Activated CD8-positive, alpha-beta T cell treated with anti-CD3 and anti-CD28 coated beads, Interleukin-2, amount 10 ng/mL, durations not matched to agents 7 days and 5 days (primary cell): ENCODE results near the gene GIT2. TPM values are rescaled to one million over a fixed set of nuclear protein-coding genes. Genes with fewer than 3 reads are reported as not detected.

ENCODE experiments used
- ATAC-seq: fragments of 150-1000 bp; cut with Tn5 transposase; one replicate; pipeline ENCODE4 v1.10.0; 2021; ENCODE audit warnings: moderate library complexity
- CTCF ChIA-PET: fragments of 350-600 bp; sonication (Branson Sonifier 250); formaldehyde crosslinking; loops from one replicate; lab custom pipeline; 2021; ENCODE audit warnings: antibody characterized with exemption; lab: Charles Lee
- POLR2A ChIA-PET: fragments of 350-600 bp; sonication (Branson Sonifier 250); formaldehyde crosslinking; loops from one replicate; lab custom pipeline; 2021; ENCODE audit warnings: antibody characterized with exemption; lab: Charles Lee
- DNase-seq: peaks from one replicate; pipeline ENCODE4 v3.0.0-alpha.2; 2020
- H3K27ac Mint-ChIP-seq: one replicate; pipeline ENCODE4 v1.8.0; 2021; ENCODE audit warnings: mild to moderate bottlenecking, mixed read lengths
- H3K27me3 Mint-ChIP-seq: one replicate; pipeline ENCODE4 v1.8.0; 2021; ENCODE audit warnings: low read depth, mixed read lengths
- H3K36me3 Mint-ChIP-seq: one replicate; pipeline ENCODE4 v1.8.0; 2021; ENCODE audit warnings: low read depth, mixed read lengths
- H3K4me1 Mint-ChIP-seq: one replicate; pipeline ENCODE4 v1.8.0; 2021; ENCODE audit warnings: low read depth, mixed read lengths
- H3K4me3 Mint-ChIP-seq: one replicate; pipeline ENCODE4 v1.8.0; 2021; ENCODE audit warnings: mild to moderate bottlenecking, mixed read lengths
- H3K9me3 Mint-ChIP-seq: one replicate; pipeline ENCODE4 v1.8.0; 2022; ENCODE audit warnings: mixed read lengths; ENCODE audit not compliant: insufficient read depth
- total RNA-seq, 2 experiments: library from RNA; stranded (reverse); gene quantifications; one replicate each; pipeline ENCODE4 v1.2.3, GENCODE V29; 2021

The GIT2 gene
- total RNA-seq, 2 experiments from 2014 or later: 86.6 to 87.7 TPM

- ChIA-PET CTCF (interaction anchor here (1.4 kb wide), 2 partner anchors 21 to 63 kb away, joined by 3 read pairs; no protein-coding TSS in a partner anchor), POLR2A (no interaction called here)
- Mint-ChIP-seq H3K27ac (peak overlapping the region; percentile 81), H3K4me3 (no peak overlapping the region), H3K9me3 (no peaks in the 10 kb centered on the region), H3K36me3 (peaks cover 57% of the 10 kb centered on the region), H3K4me1 (peaks cover 20% of the 10 kb centered on the region), H3K27me3 (no peaks in the 10 kb centered on the region)
- DNase-seq: no peak
- no peak for ATAC-seq
These were observed 23.3 kb downstream of the GIT2 start for GRCh38 chr12:109972821-109973220.

DNA sequence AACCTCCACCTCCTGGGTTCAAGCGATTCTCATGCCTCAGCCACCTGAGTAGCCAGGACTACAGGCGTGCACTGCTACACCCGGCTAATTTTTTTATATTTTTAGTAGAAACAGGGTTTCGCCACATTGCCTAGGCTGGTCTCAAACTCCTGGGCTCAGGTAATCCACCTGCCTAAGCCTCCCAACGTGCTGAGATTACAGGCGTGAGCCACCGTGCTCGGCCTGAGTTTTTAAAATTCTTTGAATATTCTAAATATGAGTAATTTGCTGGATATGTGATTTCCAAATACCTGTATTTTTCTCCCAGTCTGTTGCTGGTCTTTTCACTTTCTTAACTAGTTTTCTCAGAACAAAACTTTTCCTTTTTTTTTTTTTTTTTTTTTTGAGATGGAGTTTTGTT is 27.4 kb downstream of the GIT2 start:
- H3K36me3 Mint-ChIP-seq: peaks cover 48% of the 10 kb centered on the region
- POLR2A ChIA-PET: no interaction called here
- no peaks in the 10 kb centered on the region for H3K27me3 Mint-ChIP-seq
- H3K4me3 Mint-ChIP-seq: no peak overlapping the region
- no peak for ATAC-seq
- no peaks in the 10 kb centered on the region for H3K9me3 Mint-ChIP-seq
- H3K4me1 Mint-ChIP-seq: peaks cover 25% of the 10 kb centered on the region
- H3K27ac Mint-ChIP-seq: no peak overlapping the region
- CTCF ChIA-PET: no interaction called here
- DNase-seq: no peak

GRCh38 chr12:109968032-109968420 is 28.1 kb downstream of the GIT2 start:
- H3K4me1 Mint-ChIP-seq: peaks cover 20% of the 10 kb centered on the region
- peak; percentile 64 for ATAC-seq
- no peaks in the 10 kb centered on the region for H3K9me3 Mint-ChIP-seq
- H3K4me3 Mint-ChIP-seq: no peak overlapping the region
- no peaks in the 10 kb centered on the region for H3K27me3 Mint-ChIP-seq
- CTCF ChIA-PET: interaction anchor here (1.0 to 1.3 kb wide), 2 partner anchors 36 to 75 kb away, joined by 3 read pairs; no protein-coding TSS in a partner anchor
- POLR2A ChIA-PET: no interaction called here
- peaks cover 48% of the 10 kb centered on the region for H3K36me3 Mint-ChIP-seq
- H3K27ac Mint-ChIP-seq: peak overlapping the region; percentile 74
- no peak for DNase-seq

DNA sequence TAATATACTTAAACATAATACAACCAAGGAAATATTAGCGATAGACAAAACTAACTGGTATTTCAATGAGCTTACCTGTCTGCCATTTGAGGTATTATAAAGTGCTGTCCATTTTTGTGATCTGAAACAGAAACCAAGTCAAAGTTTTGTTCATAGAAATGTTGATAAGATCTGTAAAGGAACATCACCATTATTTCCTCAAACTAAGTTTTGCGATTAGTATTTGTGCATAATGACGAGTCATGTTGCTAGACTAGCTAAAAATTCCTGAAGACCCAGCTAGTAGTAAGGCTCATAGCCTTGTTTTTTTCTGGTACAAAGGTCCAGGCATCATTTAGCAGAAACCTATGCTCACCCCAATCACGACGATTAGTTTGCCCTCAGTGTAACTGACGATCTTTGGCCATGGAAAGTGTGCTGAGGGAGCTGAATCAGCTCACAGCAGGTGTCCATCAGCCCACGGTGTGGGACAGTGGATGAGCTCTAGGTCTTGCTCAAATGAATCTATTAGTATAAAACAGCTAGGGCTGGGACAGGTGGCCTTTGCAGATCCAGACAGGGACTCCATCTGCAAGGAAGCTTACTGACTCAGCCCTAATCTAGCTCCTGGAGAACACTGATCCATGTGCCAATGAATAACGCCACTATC is 28.7 kb downstream of the GIT2 start:
- ChIA-PET POLR2A (no interaction called here), CTCF (interaction anchor here (1.0 to 1.3 kb wide), 2 partner anchors 37 to 75 kb away, joined by 3 read pairs; no protein-coding TSS in a partner anchor)
- Mint-ChIP-seq H3K36me3 (peaks cover 46% of the 10 kb centered on the region), H3K9me3 (no peaks in the 10 kb centered on the region), H3K27me3 (no peaks in the 10 kb centered on the region), H3K4me3 (no peak overlapping the region), H3K27ac (peak overlapping the region; percentile 74), H3K4me1 (peaks cover 20% of the 10 kb centered on the region)
- ATAC-seq (peak; percentile 61), DNase-seq (no peak)

DNA sequence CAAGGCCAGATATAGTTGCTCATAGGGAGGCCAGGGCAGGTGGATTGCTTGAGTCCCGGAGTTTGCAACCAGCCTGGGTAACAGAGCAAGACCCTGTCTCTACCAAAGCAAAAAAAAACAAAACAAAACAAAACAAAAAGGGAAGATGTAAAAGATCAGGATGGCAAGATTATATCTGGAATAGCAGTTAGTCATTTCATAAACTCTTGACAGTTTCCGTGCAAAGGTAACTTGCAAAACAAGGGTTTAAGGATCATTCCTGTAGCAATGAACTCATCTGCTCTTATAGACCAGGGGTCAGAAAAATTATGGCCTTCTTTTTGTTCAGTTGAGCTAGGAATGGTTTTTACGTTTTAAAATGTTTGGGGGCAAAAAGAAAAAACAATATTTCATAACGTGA is 29.6 kb downstream of the GIT2 start:
- CTCF ChIA-PET: no interaction called here
- Mint-ChIP-seq H3K4me1 (peaks cover 20% of the 10 kb centered on the region), H3K4me3 (no peak overlapping the region), H3K27me3 (no peaks in the 10 kb centered on the region), H3K36me3 (peaks cover 44% of the 10 kb centered on the region), H3K9me3 (no peaks in the 10 kb centered on the region), H3K27ac (peak overlapping the region; percentile 61)
- ATAC-seq (no peak), DNase-seq (no peak)
- POLR2A ChIA-PET: no interaction called here

GRCh38 chr12:109963743-109964429 is 32.3 kb downstream of the GIT2 start:
- no peak overlapping the region for H3K27ac Mint-ChIP-seq
- POLR2A ChIA-PET: no interaction called here
- CTCF ChIA-PET: no interaction called here
- no peaks in the 10 kb centered on the region for H3K9me3 Mint-ChIP-seq
- H3K4me3 Mint-ChIP-seq: no peak overlapping the region
- ATAC-seq (no peak), DNase-seq (no peak)
- H3K36me3 Mint-ChIP-seq: peaks cover 51% of the 10 kb centered on the region
- H3K4me1 Mint-ChIP-seq: peaks cover 18% of the 10 kb centered on the region
- no peaks in the 10 kb centered on the region for H3K27me3 Mint-ChIP-seq

DNA sequence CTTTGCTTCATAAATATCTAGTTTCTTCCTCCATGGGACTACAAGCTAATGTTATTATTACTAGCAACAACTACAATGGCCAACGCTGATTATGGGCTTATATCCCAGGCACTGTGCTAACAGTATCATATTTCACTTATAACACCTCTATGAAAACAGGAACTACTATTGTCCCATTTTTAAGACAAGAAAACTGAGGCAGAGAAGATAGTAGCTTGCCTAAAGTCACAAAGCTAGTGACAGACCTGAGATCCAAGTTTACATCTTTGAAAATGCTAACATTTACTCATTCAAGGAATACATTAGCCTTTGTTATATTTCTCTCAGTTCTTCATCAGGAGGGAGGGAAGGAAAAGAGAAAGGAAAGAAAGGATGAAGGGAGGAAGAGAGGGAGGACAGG is 32.8 kb downstream of the GIT2 start:
- peaks cover 57% of the 10 kb centered on the region for H3K36me3 Mint-ChIP-seq
- no peak for ATAC-seq
- H3K4me1 Mint-ChIP-seq: peaks cover 15% of the 10 kb centered on the region
- ChIA-PET CTCF (no interaction called here), POLR2A (no interaction called here)
- H3K4me3 Mint-ChIP-seq: no peak overlapping the region
- DNase-seq: no peak
- H3K27ac Mint-ChIP-seq: no peak overlapping the region
- H3K9me3 Mint-ChIP-seq: no peaks in the 10 kb centered on the region
- no peaks in the 10 kb centered on the region for H3K27me3 Mint-ChIP-seq

DNA sequence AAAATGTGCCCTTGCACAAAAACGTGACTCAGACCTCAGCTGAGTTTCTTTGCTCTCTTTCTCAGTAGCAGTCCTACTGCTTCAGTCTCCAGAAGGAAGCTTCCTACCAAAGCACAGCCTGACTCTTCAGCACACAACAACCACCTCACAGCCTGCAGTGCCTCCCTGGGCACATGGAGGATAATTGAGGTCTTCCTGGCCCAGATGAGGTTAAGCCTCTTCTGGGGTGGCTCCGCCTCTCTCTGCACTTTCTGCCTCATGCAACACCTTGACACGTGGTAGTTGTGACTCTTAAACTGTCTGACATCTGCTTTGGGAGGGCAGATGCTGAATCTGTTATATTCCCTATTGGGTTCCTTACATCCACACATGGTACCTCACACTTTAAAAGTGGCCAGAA is 33.8 kb downstream of the GIT2 start:
- ChIA-PET POLR2A (no interaction called here), CTCF (interaction anchor here (1.2 kb wide), 1 partner anchor 9 kb away, joined by 3 read pairs; no protein-coding TSS in a partner anchor)
- no peak overlapping the region for H3K4me3 Mint-ChIP-seq
- no peaks in the 10 kb centered on the region for H3K9me3 Mint-ChIP-seq
- DNase-seq (no peak), ATAC-seq (no peak)
- peaks cover 53% of the 10 kb centered on the region for H3K36me3 Mint-ChIP-seq
- H3K27ac Mint-ChIP-seq: no peak overlapping the region
- no peaks in the 10 kb centered on the region for H3K27me3 Mint-ChIP-seq
- peaks cover 5% of the 10 kb centered on the region for H3K4me1 Mint-ChIP-seq

- ChIA-PET POLR2A (no interaction called here), CTCF (interaction anchor here (1.2 kb wide), 1 partner anchor 9 kb away, joined by 3 read pairs; no protein-coding TSS in a partner anchor)
- H3K27ac Mint-ChIP-seq: no peak overlapping the region
- H3K4me1 Mint-ChIP-seq: peaks cover 3% of the 10 kb centered on the region
- no peaks in the 10 kb centered on the region for H3K27me3 Mint-ChIP-seq
- H3K9me3 Mint-ChIP-seq: no peaks in the 10 kb centered on the region
- H3K36me3 Mint-ChIP-seq: peaks cover 54% of the 10 kb centered on the region
- no peak for DNase-seq
- no peak for ATAC-seq
- H3K4me3 Mint-ChIP-seq: no peak overlapping the region
These were observed 34.6 kb downstream of the GIT2 start for GRCh38 chr12:109961612-109962011.

GRCh38 chr12:109961201-109961600 is 35.0 kb downstream of the GIT2 start:
- H3K4me1 Mint-ChIP-seq: no peaks in the 10 kb centered on the region

GRCh38 chr12:109959411-109960093 is 36.6 kb downstream of the GIT2 start:
- POLR2A ChIA-PET: no interaction called here
- Mint-ChIP-seq H3K4me1 (no peaks in the 10 kb centered on the region), H3K36me3 (peaks cover 50% of the 10 kb centered on the region), H3K27me3 (no peaks in the 10 kb centered on the region), H3K4me3 (no peak overlapping the region), H3K27ac (no peak overlapping the region), H3K9me3 (no peaks in the 10 kb centered on the region)
- CTCF ChIA-PET: no interaction called here
- ATAC-seq (no peak), DNase-seq (no peak)

More at GRCh38 chr12:109961201-109961600, 35.0 kb downstream of the GIT2 start:
- Mint-ChIP-seq H3K4me3 (no peak overlapping the region), H3K36me3 (peaks cover 54% of the 10 kb centered on the region), H3K27me3 (no peaks in the 10 kb centered on the region), H3K27ac (no peak overlapping the region), H3K9me3 (no peaks in the 10 kb centered on the region)
- ChIA-PET CTCF (interaction anchor here (1.2 kb wide), 1 partner anchor 8 kb away, joined by 3 read pairs; no protein-coding TSS in a partner anchor), POLR2A (no interaction called here)
- DNase-seq (no peak), ATAC-seq (no peak)

DNA sequence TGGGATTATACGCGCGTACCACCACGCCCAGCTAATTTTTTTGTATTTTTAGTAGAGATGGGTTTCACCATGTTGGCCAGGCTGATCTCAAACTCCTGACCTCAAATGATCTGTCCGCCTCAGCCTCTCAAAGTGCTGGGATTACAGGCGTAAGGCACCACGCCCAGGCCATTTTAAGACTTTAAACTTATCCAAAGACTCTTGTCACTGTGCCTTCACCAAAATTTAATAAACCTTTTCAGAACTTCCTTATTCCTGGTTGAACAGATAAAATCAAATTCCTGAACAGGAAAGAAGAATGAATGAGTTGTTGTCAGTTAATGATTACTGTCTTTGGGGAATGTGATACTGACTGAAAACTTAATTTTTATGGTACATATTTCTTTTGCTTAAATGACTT is 37.8 kb downstream of the GIT2 start:
- Mint-ChIP-seq H3K4me1 (no peaks in the 10 kb centered on the region), H3K27ac (no peak overlapping the region), H3K36me3 (peaks cover 53% of the 10 kb centered on the region), H3K4me3 (no peak overlapping the region), H3K27me3 (no peaks in the 10 kb centered on the region), H3K9me3 (no peaks in the 10 kb centered on the region)
- no peak for ATAC-seq
- ChIA-PET POLR2A (no interaction called here), CTCF (no interaction called here)
- DNase-seq: no peak
